Colon (tissue), 2 donors: Measurements from ENCODE around the gene EFCAB6.
"Not testable (repeated sequence)": the region's sequence is repeated elsewhere in the genome, so short reads cannot be mapped to it uniquely, and the experiment has no call there.

Source experiments
- FAIRE-seq: peaks from 2 replicates; lab custom pipeline; 2012; peaks lifted over from hg19 to GRCh38; lab: Jason Lieb, UNC
- donor health status: control.
- donor health status: control.

EFCAB6 gene

GRCh38 chr22:43707648-43708047 is 104.5 kb downstream of the EFCAB6 start:
- FAIRE-seq: no peak

DNA sequence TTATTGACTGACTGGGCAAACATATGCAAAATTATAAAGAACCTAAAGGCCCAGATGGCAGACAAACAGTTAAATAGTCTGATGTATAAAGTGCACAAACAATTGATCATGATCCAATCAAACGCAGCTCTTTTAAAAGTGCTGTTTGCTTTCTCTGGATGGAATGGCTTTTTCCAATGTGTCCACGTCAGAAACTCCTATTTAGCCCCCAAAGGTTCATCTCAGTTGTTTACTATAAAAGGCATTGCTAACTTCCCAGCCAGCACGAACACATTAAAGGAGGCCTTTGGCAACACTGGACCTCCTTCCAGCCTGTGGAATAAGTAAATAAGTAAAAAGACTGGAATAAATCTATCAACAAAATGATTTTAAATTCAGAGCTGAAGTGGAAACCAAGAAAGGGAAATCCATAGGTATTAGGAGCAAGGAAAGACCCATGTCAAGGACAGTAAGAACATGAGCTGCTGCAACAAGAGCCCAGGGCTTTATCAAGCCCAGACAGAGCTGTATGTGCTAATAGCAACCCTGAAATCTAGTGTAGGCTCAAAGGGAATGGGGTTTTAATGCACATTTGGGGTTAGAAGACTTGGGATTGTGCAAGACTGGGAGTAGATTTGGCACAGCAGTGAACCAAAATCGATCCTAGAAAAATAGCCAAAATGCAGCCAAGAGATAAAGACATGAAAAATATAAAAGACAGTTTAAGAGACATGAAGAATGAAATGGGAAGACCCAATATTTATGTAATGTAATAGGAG is 105.4 kb downstream of the EFCAB6 start:
- FAIRE-seq: no peak

DNA sequence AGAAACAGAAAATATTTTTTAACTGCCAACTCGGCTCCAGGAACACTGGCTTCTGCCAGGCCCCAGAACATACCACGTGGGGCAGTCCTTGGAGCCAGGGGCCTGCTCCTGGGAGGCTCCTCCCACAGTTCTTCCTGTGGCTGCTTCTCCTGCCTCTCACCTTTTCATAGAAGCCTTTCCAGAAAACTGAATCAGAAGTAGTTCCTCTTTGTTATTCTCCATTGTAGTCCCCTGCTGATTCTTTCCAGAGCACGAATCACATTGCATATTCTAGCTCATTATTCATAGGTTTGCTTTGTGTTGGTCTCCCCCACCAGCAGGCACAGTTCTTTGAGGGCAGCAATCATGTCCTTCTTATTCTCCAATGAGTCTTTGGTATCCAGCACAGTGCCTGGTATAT is 106.0 kb downstream of the EFCAB6 start:
- FAIRE-seq: no peak

DNA sequence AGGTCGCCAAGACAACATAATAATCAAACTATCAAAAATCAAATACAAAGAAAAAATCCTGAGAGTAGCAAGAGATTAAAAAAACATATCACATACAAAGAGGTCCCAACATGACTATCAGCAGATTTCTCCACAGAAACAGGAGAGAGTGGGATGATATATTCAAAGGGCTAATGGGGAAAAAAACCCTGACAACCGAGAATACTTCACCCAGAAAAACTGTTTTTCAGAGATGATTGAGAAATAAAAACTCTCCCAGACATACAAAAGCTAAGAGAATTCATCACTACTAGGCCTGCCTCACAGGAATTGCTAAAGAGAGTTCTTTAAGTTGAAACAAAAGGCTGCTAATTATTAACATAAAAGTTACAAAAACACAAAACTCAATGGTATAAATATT is 108.1 kb downstream of the EFCAB6 start:
- FAIRE-seq: no peak

GRCh38 chr22:43698403-43698802 is 113.7 kb downstream of the EFCAB6 start:
- FAIRE-seq: no peak

DNA sequence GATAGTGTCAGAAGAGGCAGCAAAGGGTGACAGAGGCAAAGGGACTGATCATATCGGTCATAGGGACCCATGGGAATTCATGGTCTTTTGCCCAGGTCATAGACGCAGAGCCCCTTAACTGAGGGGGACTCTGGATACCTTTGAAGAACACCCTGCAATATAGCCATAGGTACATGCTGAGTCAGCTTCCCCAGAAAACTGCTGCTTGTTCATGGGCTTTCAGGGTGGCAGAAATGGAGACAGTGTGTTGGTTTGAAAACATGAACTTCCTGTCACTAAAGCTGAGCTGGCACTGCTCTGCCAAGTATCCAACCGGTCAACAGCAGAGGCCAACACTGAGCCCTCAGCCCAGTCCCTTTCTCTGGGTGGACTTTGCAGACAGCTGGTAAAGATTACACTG is 114.2 kb downstream of the EFCAB6 start:
- no peak for FAIRE-seq

DNA sequence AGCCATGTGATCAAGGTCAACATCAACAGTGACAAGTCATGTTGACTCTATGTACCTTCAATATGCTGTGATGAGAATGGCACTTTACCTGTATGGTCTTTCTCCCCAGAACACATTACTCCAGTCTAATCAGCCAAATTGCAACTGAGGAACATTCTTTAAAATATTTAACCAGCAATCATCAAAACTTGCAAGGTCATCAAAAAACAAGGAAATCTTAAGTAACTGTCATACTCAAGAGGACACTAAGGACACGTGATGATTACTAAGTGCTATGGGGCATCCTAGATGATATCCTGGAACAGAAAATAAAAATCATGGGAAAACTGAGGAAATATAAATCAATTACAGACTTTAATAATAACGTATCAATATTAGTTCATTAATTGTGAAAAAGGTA is 118.9 kb downstream of the EFCAB6 start:
- no peak for FAIRE-seq

GRCh38 chr22:43689356-43689755 is 122.7 kb downstream of the EFCAB6 start:
- no peak for FAIRE-seq

DNA sequence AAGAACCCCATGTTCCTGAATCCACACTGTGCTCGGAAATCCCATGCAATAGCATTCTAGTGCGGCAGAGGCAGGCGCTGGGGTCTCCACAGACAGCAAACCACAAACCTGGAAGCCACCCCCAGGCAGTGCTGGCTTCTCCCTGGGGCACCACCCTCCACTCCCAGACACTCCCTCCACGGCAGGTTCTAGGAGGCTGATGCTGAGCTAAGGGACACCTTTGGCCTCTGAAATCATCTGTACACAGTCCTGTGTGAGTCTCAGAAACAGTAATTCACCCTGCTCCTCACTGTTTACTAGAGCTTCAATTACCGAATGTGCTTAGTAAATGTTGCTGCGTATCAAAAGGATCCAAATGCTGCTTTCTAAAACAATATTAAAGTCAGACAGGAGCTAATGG is 129.3 kb downstream of the EFCAB6 start:
- no peak for FAIRE-seq

- FAIRE-seq: no peak
Observed at GRCh38 chr22:43681731-43682360, 130.3 kb downstream of the EFCAB6 start.

DNA sequence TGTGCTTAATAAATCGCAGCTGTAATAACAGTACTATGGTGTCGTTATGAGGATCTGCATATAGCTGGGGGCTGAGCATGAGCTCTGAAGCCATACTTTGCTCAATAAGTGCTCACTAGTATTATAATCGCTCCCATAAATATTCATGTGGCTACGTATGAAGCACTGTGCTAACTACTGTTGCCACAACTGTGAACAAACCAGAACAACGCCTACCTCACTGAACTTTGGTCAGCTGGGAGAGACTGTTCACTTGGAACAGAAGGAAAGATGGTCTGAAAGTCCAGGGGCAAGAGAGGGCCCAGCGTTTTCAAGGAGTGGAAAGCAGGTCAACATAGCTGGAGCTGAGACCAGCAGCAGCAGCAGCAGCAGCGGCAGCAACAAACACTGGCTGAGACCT is 141.6 kb downstream of the EFCAB6 start:
- FAIRE-seq: no peak

DNA sequence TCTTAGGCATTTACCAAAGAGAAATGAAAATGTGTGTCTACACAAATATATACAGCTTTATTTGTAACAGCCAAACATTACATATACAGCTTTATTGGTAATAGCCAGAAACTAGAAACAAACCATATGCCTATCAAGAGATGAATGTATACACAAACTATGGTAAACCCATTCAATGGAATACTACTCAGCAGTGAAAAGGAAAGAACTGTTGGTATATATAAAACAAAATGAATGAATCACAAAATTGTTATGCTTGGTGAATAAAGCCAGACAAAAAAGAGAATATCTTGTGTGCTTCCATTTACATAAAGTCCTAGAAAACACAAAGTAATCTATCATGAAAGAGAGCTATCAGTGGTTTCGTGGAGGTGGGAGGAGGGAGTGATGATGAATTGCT is 142.9 kb downstream of the EFCAB6 start:
- no peak for FAIRE-seq

DNA sequence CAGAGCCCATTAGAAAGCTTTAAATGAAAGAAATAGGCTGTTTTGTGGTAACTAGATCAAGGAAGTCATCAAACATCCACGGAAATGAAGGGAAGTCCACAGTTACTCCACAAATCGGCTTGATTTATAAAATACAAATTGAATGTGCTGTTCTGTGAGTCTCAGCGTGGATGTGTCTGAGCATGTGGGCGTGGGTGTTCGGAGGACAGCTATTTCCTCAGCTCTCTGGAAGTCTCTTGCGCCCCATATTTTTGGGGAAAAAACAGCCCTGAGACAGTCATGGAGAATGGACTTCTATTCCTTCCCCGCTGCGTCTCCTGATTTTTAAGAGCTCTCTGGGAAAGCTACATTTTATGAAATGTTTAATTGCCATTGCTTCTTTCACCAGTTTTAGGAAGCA is 144.4 kb downstream of the EFCAB6 start:
- no peak for FAIRE-seq

GRCh38 chr22:43666457-43666856 is 145.6 kb downstream of the EFCAB6 start:
- no peak for FAIRE-seq

DNA sequence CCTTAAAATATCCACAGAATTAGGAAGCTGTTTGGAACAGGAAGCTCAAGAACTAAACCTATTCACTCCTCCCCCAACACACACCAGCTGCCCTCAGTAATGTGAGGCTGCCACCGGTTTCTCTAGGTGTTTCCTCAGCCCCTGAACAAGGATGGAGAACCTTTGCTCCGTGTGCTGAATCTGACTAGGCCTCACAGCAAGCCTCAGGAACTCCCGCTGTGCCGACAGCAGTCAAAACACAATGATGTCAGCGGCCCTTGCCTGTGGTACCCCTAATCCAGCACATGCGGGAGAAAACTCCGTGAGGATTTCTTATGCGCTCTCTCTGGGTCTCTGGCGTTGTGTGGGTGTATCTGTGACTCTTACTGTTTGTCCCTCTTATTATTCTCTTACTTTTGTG is 153.3 kb downstream of the EFCAB6 start:
- no peak for FAIRE-seq

- FAIRE-seq: not testable (repeated sequence)
Observed at GRCh38 chr22:43656581-43656980, 155.5 kb downstream of the EFCAB6 start.

- FAIRE-seq: no peak
Observed at GRCh38 chr22:43654271-43654670, 157.8 kb downstream of the EFCAB6 start.

DNA sequence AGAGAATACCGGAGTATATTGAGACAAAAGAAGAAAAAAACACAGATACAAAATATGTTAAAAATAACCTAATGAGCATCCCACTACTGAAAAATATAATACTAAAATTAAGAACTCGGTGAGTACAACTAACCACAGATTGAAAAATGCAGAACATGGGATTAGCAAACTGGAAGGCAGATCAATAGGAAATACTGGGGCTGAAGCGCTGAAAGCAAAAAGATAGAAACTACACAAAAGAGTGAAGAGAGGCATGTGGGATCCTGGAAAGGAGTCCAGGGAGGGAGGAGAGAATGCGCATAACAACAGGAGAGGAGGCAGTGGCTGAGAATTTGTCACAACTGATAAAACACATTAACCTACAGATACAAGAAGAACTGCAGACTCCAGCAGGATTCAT is 159.3 kb downstream of the EFCAB6 start:
- FAIRE-seq: no peak

- FAIRE-seq: no peak
Observed at GRCh38 chr22:43643387-43643786, 168.7 kb downstream of the EFCAB6 start.

DNA sequence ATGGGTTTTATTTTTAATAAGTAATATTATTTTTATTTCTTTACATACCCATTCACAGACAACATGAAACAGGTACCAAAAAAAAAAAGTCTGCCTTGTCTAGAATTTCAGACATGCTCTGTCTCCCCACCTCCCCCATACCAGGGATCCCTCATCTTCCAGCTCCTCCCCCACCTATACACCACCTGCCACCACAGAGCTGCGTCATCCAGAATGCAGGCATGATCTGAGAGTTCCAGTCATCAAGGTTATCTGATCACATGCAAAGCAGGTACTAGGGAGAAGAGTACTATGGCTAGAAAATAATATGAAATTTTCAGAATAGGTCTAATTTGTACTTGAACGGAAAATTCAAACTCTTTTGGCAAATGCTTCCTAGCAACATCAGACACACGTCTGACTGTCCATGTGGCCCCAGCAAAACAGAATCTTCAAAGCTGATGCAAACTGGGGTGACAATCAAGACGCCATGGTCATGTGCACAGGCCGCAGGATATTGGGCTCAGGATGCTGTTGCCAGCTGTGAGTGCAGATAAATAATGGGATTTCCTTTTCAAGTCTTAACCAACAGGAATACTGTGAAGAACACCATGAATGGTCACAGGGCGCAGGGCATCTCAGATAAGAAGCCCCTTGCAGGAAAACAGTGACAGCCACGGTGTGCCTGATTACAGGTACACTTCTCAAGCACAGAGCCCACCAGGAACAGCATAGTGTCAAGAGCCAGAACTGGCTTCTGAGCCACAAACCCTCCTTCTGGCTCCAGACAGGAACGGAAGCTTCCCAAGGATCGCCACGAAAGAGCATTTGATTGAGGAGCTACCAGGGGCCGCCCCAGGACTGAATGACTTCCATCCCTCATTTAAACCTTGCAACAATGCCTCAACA is 169.5 kb downstream of the EFCAB6 start:
- FAIRE-seq: no peak

- no peak for FAIRE-seq
Observed at GRCh38 chr22:43639228-43639948, 172.7 kb downstream of the EFCAB6 start.
